ENCODE results near the gene ERVW-1.
"Not testable (repeated sequence)": the region's sequence is repeated elsewhere in the genome, so short reads cannot be mapped to it uniquely, and the experiment has no call there.

ERVW-1 gene

DNA sequence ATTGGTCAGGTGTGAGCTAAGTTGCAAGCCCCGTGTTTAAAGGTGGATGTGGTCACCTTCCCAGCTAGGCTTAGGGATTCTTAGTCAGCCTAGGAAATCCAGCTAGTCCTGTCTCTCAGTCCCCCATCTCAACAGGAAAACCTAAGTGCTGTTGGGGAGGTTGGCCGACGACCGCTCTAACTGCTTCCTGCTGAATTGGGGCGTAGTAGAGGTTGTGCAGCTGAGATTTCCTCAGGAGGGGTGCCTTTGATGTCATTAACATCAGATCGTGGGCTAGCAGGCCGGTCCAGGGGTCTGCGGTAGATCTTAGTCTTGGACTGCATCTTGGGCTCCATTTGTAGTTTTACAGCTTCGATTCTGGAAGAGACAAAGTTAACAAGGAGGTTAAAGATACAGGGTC, 9.2 kb downstream of the ERVW-1 start:
- H3K4me1 ChIP-seq (ENCODE audit: control insufficient read depth, insufficient read depth, low read length); H3K4me2 ChIP-seq (ENCODE audit: low read length); H3K9ac ChIP-seq (ENCODE audit: low read depth, low read length); H3K4me3 ChIP-seq (ENCODE audit: low read length); H3K9me3 ChIP-seq (replicated peaks; ENCODE audit: low read length); H3K36me3 ChIP-seq (ENCODE audit: insufficient read depth, low read length); H3K27me3 ChIP-seq (ENCODE audit: control insufficient read depth, insufficient read depth, low read length): not testable (repeated sequence)

- no peak overlapping the region for H3K4me3 ChIP-seq (ENCODE audit: low read length)
- no peaks in the 10 kb centered on the region for H3K9me3 ChIP-seq (replicated peaks; ENCODE audit: low read length)
- H3K36me3 ChIP-seq (ENCODE audit: insufficient read depth, low read length) = no peaks in the 10 kb centered on the region
- H3K9ac ChIP-seq (ENCODE audit: low read depth, low read length) = no peak overlapping the region
- no peaks in the 10 kb centered on the region for H3K27me3 ChIP-seq (ENCODE audit: control insufficient read depth, insufficient read depth, low read length)
- no peak overlapping the region for H3K4me2 ChIP-seq (ENCODE audit: low read length)
- no peaks in the 10 kb centered on the region for H3K4me1 ChIP-seq (ENCODE audit: control insufficient read depth, insufficient read depth, low read length)
Measured at GRCh38 chr7:92466682-92467081, 11.1 kb downstream of the ERVW-1 start.

DNA sequence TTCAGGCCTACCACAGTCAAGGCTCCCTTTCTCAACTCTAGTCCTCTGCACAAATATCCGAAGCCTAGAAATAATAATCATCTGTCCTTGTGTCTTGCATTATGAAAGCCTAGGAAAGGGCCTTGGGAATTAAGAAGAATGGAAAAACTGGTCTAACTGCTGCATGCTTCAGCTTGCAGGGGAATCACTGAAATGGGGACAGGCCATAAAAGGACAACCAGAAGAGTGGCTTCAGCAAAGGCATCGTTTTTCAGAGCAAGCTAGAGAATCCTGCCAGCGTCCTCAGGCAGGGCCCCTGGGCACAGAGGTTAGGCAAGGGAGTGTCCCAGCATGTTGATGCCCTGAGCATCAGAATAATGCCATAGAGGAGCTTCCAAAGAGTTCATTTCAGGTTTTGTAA, 13.2 kb downstream of the ERVW-1 start:
- H3K4me3 ChIP-seq (ENCODE audit: low read length) = no peak overlapping the region
- no peaks in the 10 kb centered on the region for H3K4me1 ChIP-seq (ENCODE audit: control insufficient read depth, insufficient read depth, low read length)
- no peaks in the 10 kb centered on the region for H3K27me3 ChIP-seq (ENCODE audit: control insufficient read depth, insufficient read depth, low read length)
- no peak overlapping the region for H3K4me2 ChIP-seq (ENCODE audit: low read length)
- H3K36me3 ChIP-seq (ENCODE audit: insufficient read depth, low read length) = no peaks in the 10 kb centered on the region
- no peak overlapping the region for H3K9ac ChIP-seq (ENCODE audit: low read depth, low read length)
- no peaks in the 10 kb centered on the region for H3K9me3 ChIP-seq (replicated peaks; ENCODE audit: low read length)

GRCh38 chr7:92462560-92462959, 15.2 kb downstream of the ERVW-1 start:
- H3K36me3 ChIP-seq (ENCODE audit: insufficient read depth, low read length) = peaks cover 9% of the 10 kb centered on the region
- H3K9ac ChIP-seq (ENCODE audit: low read depth, low read length) = no peak overlapping the region
- H3K27me3 ChIP-seq (ENCODE audit: control insufficient read depth, insufficient read depth, low read length) = no peaks in the 10 kb centered on the region
- H3K4me1 ChIP-seq (ENCODE audit: control insufficient read depth, insufficient read depth, low read length) = no peaks in the 10 kb centered on the region
- H3K4me2 ChIP-seq (ENCODE audit: low read length) = no peak overlapping the region
- H3K9me3 ChIP-seq (replicated peaks; ENCODE audit: low read length) = no peaks in the 10 kb centered on the region
- no peak overlapping the region for H3K4me3 ChIP-seq (ENCODE audit: low read length)

DNA sequence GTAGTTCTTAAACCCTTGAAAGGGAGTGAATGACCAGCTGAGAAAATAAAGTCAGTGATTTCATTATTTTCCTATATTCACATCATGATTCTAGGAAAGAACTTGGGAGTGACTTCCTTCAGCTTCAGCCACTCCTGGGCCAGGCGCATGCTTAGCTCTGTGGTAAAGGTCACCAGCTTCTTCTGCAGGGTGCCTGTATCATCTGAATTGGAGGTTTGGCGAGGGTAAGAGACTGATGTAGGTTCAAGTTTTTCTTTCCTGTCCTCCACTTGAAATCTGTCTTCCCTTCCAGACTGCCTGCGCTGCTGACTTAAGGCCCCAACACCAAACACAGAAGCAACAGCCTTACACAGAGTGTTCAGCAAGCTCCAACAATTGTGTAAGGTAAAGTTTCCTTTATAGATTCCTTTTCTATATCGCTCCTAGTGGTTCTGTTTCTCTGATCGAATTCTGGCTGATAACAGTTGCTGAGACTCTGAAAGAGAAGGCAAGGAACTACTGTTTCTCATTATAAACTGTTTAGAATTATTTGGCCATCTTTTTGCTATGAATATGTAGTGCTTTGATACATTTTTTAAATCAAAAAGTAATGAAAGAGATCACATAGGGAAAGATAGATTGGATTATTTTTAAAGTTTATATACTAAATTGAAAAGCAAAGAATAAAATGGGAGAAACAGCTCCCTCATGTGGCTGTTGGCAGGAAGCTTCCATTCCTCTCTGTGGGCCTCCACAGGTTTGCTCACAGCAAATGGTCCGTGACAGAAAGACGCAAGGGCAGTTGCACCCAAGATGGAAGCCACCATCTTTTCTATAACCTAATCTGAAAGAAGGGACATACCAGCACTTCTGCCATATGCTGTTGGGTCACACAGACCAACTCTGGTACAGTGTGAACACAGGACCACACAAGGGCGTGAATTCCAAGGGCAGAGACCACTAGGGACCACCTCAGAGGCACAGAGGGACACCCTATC, 16.4 kb downstream of the ERVW-1 start:
- Histone ChIP-seq H3K36me3 (ENCODE audit: insufficient read depth, low read length) (peaks cover 15% of the 10 kb centered on the region), H3K9me3 (replicated peaks; ENCODE audit: low read length) (no peaks in the 10 kb centered on the region)

GRCh38 chr7:92460510-92460909, 17.2 kb downstream of the ERVW-1 start:
- peaks cover 22% of the 10 kb centered on the region for H3K36me3 ChIP-seq (ENCODE audit: insufficient read depth, low read length)
- no peak overlapping the region for H3K4me3 ChIP-seq (ENCODE audit: low read length)
- H3K9me3 ChIP-seq (replicated peaks; ENCODE audit: low read length) = no peaks in the 10 kb centered on the region
- H3K27me3 ChIP-seq (ENCODE audit: control insufficient read depth, insufficient read depth, low read length) = no peaks in the 10 kb centered on the region
- no peaks in the 10 kb centered on the region for H3K4me1 ChIP-seq (ENCODE audit: control insufficient read depth, insufficient read depth, low read length)
- H3K4me2 ChIP-seq (ENCODE audit: low read length) = no peak overlapping the region
- no peak overlapping the region for H3K9ac ChIP-seq (ENCODE audit: low read depth, low read length)

More for the DNA sequence above, 16.4 kb downstream of the ERVW-1 start:
- Histone ChIP-seq H3K27me3 (ENCODE audit: control insufficient read depth, insufficient read depth, low read length) (no peaks in the 10 kb centered on the region), H3K4me3 (ENCODE audit: low read length) (no peak overlapping the region), H3K4me2 (ENCODE audit: low read length) (no peak overlapping the region), H3K4me1 (ENCODE audit: control insufficient read depth, insufficient read depth, low read length) (no peaks in the 10 kb centered on the region), H3K9ac (ENCODE audit: low read depth, low read length) (no peak overlapping the region)

GRCh38 chr7:92460109-92460508, 17.6 kb downstream of the ERVW-1 start:
- H3K9ac ChIP-seq (ENCODE audit: low read depth, low read length) = no peak overlapping the region
- H3K9me3 ChIP-seq (replicated peaks; ENCODE audit: low read length) = no peaks in the 10 kb centered on the region
- H3K4me1 ChIP-seq (ENCODE audit: control insufficient read depth, insufficient read depth, low read length) = no peaks in the 10 kb centered on the region
- peaks cover 26% of the 10 kb centered on the region for H3K36me3 ChIP-seq (ENCODE audit: insufficient read depth, low read length)
- no peak overlapping the region for H3K4me3 ChIP-seq (ENCODE audit: low read length)
- H3K27me3 ChIP-seq (ENCODE audit: control insufficient read depth, insufficient read depth, low read length) = no peaks in the 10 kb centered on the region
- no peak overlapping the region for H3K4me2 ChIP-seq (ENCODE audit: low read length)

- no peaks in the 10 kb centered on the region for H3K4me1 ChIP-seq (ENCODE audit: control insufficient read depth, insufficient read depth, low read length)
- H3K9me3 ChIP-seq (replicated peaks; ENCODE audit: low read length) = no peaks in the 10 kb centered on the region
- H3K36me3 ChIP-seq (ENCODE audit: insufficient read depth, low read length) = peaks cover 63% of the 10 kb centered on the region
- H3K9ac ChIP-seq (ENCODE audit: low read depth, low read length) = no peak overlapping the region
- no peak overlapping the region for H3K4me2 ChIP-seq (ENCODE audit: low read length)
- no peaks in the 10 kb centered on the region for H3K27me3 ChIP-seq (ENCODE audit: control insufficient read depth, insufficient read depth, low read length)
- H3K4me3 ChIP-seq (ENCODE audit: low read length) = no peak overlapping the region
Measured at GRCh38 chr7:92456236-92456635, 21.5 kb downstream of the ERVW-1 start.

DNA sequence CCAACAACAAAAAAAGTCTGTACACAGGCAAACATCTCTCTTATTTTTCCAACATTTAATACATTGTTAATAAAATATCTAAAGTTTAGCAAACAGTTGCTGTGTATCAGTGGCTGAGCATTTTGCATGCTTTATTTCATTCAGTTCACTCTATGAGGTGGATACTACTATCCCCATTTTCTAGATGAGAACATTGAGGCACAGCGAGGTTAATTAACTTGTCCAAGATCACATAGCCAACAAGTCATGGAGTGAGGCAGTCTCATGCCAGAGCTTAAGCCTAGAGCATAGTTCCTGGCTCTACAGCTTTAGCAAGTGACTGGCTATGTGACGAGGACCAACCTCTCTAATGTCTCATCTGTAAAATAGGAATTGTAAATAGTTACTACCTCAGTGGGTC, 26.1 kb downstream of the ERVW-1 start:
- Histone ChIP-seq H3K36me3 (ENCODE audit: insufficient read depth, low read length) (peaks cover 63% of the 10 kb centered on the region), H3K9ac (ENCODE audit: low read depth, low read length) (no peak overlapping the region), H3K4me2 (ENCODE audit: low read length) (no peak overlapping the region), H3K9me3 (replicated peaks; ENCODE audit: low read length) (no peaks in the 10 kb centered on the region), H3K4me1 (ENCODE audit: control insufficient read depth, insufficient read depth, low read length) (peaks cover 9% of the 10 kb centered on the region), H3K27me3 (ENCODE audit: control insufficient read depth, insufficient read depth, low read length) (no peaks in the 10 kb centered on the region), H3K4me3 (ENCODE audit: low read length) (no peak overlapping the region)

GRCh38 chr7:92448205-92448747, 29.5 kb downstream of the ERVW-1 start:
- H3K36me3 ChIP-seq (ENCODE audit: insufficient read depth, low read length) = peaks cover 31% of the 10 kb centered on the region
- no peaks in the 10 kb centered on the region for H3K9me3 ChIP-seq (replicated peaks; ENCODE audit: low read length)
- peaks cover 9% of the 10 kb centered on the region for H3K4me1 ChIP-seq (ENCODE audit: control insufficient read depth, insufficient read depth, low read length)
- peak overlapping the region; percentile 89 for H3K4me2 ChIP-seq (ENCODE audit: low read length)
- peak overlapping the region; percentile 99 for H3K9ac ChIP-seq (ENCODE audit: low read depth, low read length)
- no peaks in the 10 kb centered on the region for H3K27me3 ChIP-seq (ENCODE audit: control insufficient read depth, insufficient read depth, low read length)
- H3K4me3 ChIP-seq (ENCODE audit: low read length) = peak overlapping the region; percentile 100

- H3K4me2 ChIP-seq (ENCODE audit: low read length) = peak within 1 kb of the TSS; percentile 89
- peak within 1 kb of the TSS; percentile 99 for H3K9ac ChIP-seq (ENCODE audit: low read depth, low read length)
- H3K36me3 ChIP-seq (ENCODE audit: insufficient read depth, low read length) = peaks cover 24% of the 10 kb centered on the region
- H3K9me3 ChIP-seq (replicated peaks; ENCODE audit: low read length) = no peaks in the 10 kb centered on the region
- H3K4me1 ChIP-seq (ENCODE audit: control insufficient read depth, insufficient read depth, low read length) = peaks cover 9% of the 10 kb centered on the region
- H3K4me3 ChIP-seq (ENCODE audit: low read length) = peak within 1 kb of the TSS; percentile 100
- H3K27me3 ChIP-seq (ENCODE audit: control insufficient read depth, insufficient read depth, low read length) = no peaks in the 10 kb centered on the region
Measured at GRCh38 chr7:92447345-92448204, 30.2 kb downstream of the ERVW-1 start, which contains the start of gene GATAD1. TSS of gene GATAD1 (plus strand) at chr7:92447482. CDS start at chr7:92447730, 248 bp downstream.

All from skeletal muscle satellite cell (primary cell).